NOMO-1 treated with DMSO at 0.1 percent for 48 hours (cell line): ENCODE results near the gene MALRD1.

ENCODE experiments used
- DNase-seq: peaks from one replicate; lab custom pipeline; 2025; ENCODE audit not compliant: unreplicated experiment; lab: John Stamatoyannopoulos, UW

MALRD1 gene

GRCh38 chr10:19212590-19212989 is 164.0 kb downstream of the MALRD1 start:
- no peak for DNase-seq

GRCh38 chr10:19221216-19221615 is 172.6 kb downstream of the MALRD1 start:
- DNase-seq = no peak

- no peak for DNase-seq
Measured at GRCh38 chr10:19226025-19226424, 177.4 kb downstream of the MALRD1 start.

GRCh38 chr10:19231034-19231433 is 182.4 kb downstream of the MALRD1 start:
- no peak for DNase-seq

GRCh38 chr10:19245889-19246752 is 197.5 kb downstream of the MALRD1 start:
- DNase-seq = no peak

GRCh38 chr10:19247843-19248242 is 199.2 kb downstream of the MALRD1 start:
- DNase-seq = no peak

- no peak for DNase-seq
Measured at GRCh38 chr10:19250546-19250945, 201.9 kb downstream of the MALRD1 start.

- no peak for DNase-seq
Measured at GRCh38 chr10:19252531-19252930, 203.9 kb downstream of the MALRD1 start.

- DNase-seq = no peak
Measured at GRCh38 chr10:19256331-19256730, 207.7 kb downstream of the MALRD1 start.

GRCh38 chr10:19263262-19263661 is 214.7 kb downstream of the MALRD1 start:
- DNase-seq = no peak

- DNase-seq = no peak
Measured at GRCh38 chr10:19283285-19283684, 234.7 kb downstream of the MALRD1 start.

- DNase-seq = no peak
Measured at GRCh38 chr10:19283786-19284185, 235.2 kb downstream of the MALRD1 start.

- no peak for DNase-seq
Measured at GRCh38 chr10:19290770-19291169, 242.2 kb downstream of the MALRD1 start.

- DNase-seq = no peak
Measured at GRCh38 chr10:19294233-19294632, 245.6 kb downstream of the MALRD1 start.

- no peak for DNase-seq
Measured at GRCh38 chr10:19299645-19300044, 251.0 kb downstream of the MALRD1 start.

GRCh38 chr10:19302117-19302516 is 253.5 kb downstream of the MALRD1 start:
- no peak for DNase-seq

GRCh38 chr10:19310066-19310465 is 261.5 kb downstream of the MALRD1 start:
- DNase-seq = no peak

- DNase-seq = no peak
Measured at GRCh38 chr10:19316204-19316870, 267.7 kb downstream of the MALRD1 start.

- DNase-seq = no peak
Measured at GRCh38 chr10:19317952-19318351, 269.4 kb downstream of the MALRD1 start.

GRCh38 chr10:19325581-19325980 is 277.0 kb downstream of the MALRD1 start:
- no peak for DNase-seq

- no peak for DNase-seq
Measured at GRCh38 chr10:19328582-19328981, 280.0 kb downstream of the MALRD1 start.

GRCh38 chr10:19329475-19329874 is 280.9 kb downstream of the MALRD1 start:
- no peak for DNase-seq
